SKM-1 treated with dmso at 0.1 percent for 144 hours (cell line): ENCODE measurements around the gene PCIF1.
"Not testable (repeated sequence)": the region's sequence is repeated elsewhere in the genome, so short reads cannot be mapped to it uniquely, and the experiment has no call there.

Experiments
- DNase-seq: peaks from one replicate; lab custom pipeline; 2025; ENCODE audit not compliant: unreplicated experiment; lab: John Stamatoyannopoulos, UW

PCIF1 gene

GRCh38 chr20:45921337-45922189 is 12.9 kb upstream of the PCIF1 start:
- DNase-seq = no peak

- no peak for DNase-seq
Observed at GRCh38 chr20:45924391-45925261, 9.9 kb upstream of the PCIF1 start.

GRCh38 chr20:45925821-45926506 is 8.5 kb upstream of the PCIF1 start:
- DNase-seq = no peak

GRCh38 chr20:45926731-45927070 is 7.8 kb upstream of the PCIF1 start:
- no peak for DNase-seq

- no peak for DNase-seq
Observed at GRCh38 chr20:45927071-45927878, 7.2 kb upstream of the PCIF1 start.

- DNase-seq = not testable (repeated sequence)
Observed at GRCh38 chr20:45931680-45932079, 2.8 kb upstream of the PCIF1 start.

GRCh38 chr20:45933266-45934045 is 1.0 kb upstream of the PCIF1 start:
- peak; percentile 45 for DNase-seq

GRCh38 chr20:45934046-45934585 is 367 bp upstream of the PCIF1 start:
- no peak for DNase-seq

- DNase-seq = no peak
Observed at GRCh38 chr20:45935416-45936046, 1.0 kb downstream of the PCIF1 start.

GRCh38 chr20:45937765-45938164 is 3.3 kb downstream of the PCIF1 start:
- DNase-seq = no peak

- no peak for DNase-seq
Observed at GRCh38 chr20:45938727-45939438, 4.4 kb downstream of the PCIF1 start.

- no peak for DNase-seq
Observed at GRCh38 chr20:45940053-45940452, 5.6 kb downstream of the PCIF1 start.

- no peak for DNase-seq
Observed at GRCh38 chr20:45940469-45940868, 6.0 kb downstream of the PCIF1 start.

- no peak for DNase-seq
Observed at GRCh38 chr20:45943613-45944012, 9.1 kb downstream of the PCIF1 start.

GRCh38 chr20:45944151-45944964 is 9.9 kb downstream of the PCIF1 start:
- no peak for DNase-seq

- no peak for DNase-seq
Observed at GRCh38 chr20:45944965-45945677, 10.6 kb downstream of the PCIF1 start.

- DNase-seq = no peak
Observed at GRCh38 chr20:45945678-45946148, 11.2 kb downstream of the PCIF1 start.
